Upper lobe of left lung (tissue), 4 donors: ENCODE data around the gene SEPTIN14.

Source experiments
- CTCF ChIP-seq, 6 experiments: fragments of 450-650 bp in 4 of 6; fragments of 200-600 bp in 2 of 6; sonication (generic) in 2 of 6; IDR thresholded peaks; one replicate each; pipeline ENCODE4 v1.5.1; 2016 to 2019; ENCODE audit warnings: antibody characterized with exemption in 6 of 6
- POLR2A ChIP-seq, 4 donors: fragments of 450-650 bp; IDR thresholded peaks; one replicate each; pipeline ENCODE4 v1.5.1; 2016 to 2017; ENCODE audit warnings: antibody characterized with exemption in 4 of 4, mild to moderate bottlenecking in 2 of 4

GRCh38 chr7:55827577-55827976, 35.0 kb downstream of the SEPTIN14 start:
- TF ChIP-seq CTCF (IDR thresholded peaks at IDR 0.05) (no peak), POLR2A (IDR thresholded peaks at IDR 0.05) (no peak)
